HG03064 (cell line): Measurements from ENCODE around the gene CLPTM1.
"Not testable (repeated sequence)": the region's sequence is repeated elsewhere in the genome, so short reads cannot be mapped to it uniquely, and the experiment has no call there.

Experiments
- ATAC-seq: cut with Tn5 transposase; IDR thresholded peaks from one replicate; pipeline ENCODE4 v1.9.1; 2021; ENCODE audit warnings: low read depth; ENCODE audit not compliant: unreplicated experiment

The CLPTM1 gene

GRCh38 chr19:44939668-44940067, 15.5 kb upstream of the CLPTM1 start:
- ATAC-seq, result no peak

DNA sequence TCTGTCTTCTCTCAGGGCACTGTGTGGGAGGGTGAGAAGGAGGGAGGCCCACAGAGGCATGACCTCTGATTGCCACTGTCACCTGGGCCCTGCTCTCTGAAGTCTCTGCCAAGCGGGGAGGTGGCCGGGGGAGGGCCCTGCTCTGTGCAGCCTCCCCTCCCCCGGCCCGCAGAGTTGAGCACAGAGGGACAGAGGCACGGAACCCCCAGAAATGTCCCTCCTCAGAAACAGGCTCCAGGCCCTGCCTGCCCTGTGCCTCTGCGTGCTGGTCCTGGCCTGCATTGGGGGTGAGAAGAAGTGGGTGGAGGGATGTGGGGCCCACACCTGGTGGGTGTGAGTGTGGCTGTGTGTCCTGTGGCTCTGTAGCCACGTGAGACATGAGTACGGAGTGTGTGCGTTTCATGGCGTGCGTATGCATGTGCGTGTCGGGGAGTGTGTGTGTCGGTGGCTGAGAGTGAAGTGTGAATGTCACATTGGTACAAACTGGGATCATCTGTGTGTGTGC, 13.1 kb upstream of the CLPTM1 start, which contains the start of gene APOC4:
Gene APOC4, plus strand, starts transcription at position 171 of the 505 bp plus-strand sequence. Its CDS starts 41 bp downstream, at position 212.
- ATAC-seq, result no peak

- no peak for ATAC-seq
Measured at GRCh38 chr19:44943801-44944249, 11.4 kb upstream of the CLPTM1 start.

GRCh38 chr19:44947041-44947581, 8.1 kb upstream of the CLPTM1 start:
- no peak for ATAC-seq

DNA sequence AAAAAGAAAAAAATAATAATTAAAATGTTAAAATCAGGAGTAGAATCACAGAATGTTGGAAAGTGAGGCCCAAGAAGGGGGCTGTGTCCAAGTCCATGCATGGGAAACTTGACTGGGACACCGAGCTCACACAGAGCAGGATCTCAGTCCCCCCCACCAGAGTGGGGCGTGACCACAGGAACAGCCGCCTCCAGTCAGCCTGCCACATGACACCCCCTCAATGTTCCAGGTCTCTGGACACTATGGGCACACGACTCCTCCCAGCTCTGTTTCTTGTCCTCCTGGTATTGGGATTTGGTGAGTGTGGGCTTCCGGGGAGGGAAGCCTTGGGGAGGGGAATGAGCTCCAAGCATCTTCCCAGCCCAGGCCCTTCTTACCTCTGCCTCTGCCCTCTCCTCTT, 6.9 kb upstream of the CLPTM1 start:
- ATAC-seq, result no peak

- ATAC-seq, result no peak
Measured at GRCh38 chr19:44948763-44949374, 6.3 kb upstream of the CLPTM1 start.

DNA sequence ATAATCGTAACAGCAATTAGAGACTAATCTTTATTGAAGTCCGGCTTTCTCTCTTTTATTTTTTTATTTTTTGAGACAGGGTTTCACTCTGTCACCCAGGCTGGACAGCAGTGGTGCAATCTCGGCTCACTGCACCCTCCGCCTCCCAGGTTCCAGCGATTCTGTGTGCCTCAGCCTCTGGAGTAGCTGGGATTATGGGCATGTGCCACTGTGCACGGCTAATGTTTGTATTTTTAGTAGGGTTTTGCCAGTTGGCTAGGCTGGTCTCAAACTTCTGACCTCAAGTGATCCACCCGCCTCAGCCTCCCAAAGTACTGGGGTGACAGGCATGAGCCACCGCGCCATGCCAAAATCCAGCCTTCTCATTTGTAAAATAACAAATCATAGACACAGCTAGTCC, 5.6 kb upstream of the CLPTM1 start:
- no peak for ATAC-seq

- ATAC-seq, result no peak
Measured at GRCh38 chr19:44951179-44952159, 3.7 kb upstream of the CLPTM1 start.

DNA sequence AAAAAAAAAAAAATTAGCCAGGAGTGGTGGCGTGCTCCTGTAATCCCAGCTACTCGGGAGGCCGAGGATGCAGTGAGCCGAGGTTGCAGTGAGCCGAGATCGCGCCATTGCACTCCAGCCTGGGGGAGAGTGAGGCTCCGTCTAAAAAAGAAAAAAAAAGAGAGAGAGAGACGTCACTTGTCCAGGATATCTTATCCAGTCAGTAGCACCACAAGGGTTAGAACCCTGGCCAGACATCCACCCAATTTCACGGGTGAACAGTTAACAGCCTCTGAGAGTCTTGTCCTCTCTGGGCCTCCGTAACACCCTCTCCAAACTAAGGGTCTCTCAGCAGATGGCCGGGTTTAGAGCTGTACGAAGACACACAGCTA, 917 bp upstream of the CLPTM1 start:
- no peak for ATAC-seq

DNA sequence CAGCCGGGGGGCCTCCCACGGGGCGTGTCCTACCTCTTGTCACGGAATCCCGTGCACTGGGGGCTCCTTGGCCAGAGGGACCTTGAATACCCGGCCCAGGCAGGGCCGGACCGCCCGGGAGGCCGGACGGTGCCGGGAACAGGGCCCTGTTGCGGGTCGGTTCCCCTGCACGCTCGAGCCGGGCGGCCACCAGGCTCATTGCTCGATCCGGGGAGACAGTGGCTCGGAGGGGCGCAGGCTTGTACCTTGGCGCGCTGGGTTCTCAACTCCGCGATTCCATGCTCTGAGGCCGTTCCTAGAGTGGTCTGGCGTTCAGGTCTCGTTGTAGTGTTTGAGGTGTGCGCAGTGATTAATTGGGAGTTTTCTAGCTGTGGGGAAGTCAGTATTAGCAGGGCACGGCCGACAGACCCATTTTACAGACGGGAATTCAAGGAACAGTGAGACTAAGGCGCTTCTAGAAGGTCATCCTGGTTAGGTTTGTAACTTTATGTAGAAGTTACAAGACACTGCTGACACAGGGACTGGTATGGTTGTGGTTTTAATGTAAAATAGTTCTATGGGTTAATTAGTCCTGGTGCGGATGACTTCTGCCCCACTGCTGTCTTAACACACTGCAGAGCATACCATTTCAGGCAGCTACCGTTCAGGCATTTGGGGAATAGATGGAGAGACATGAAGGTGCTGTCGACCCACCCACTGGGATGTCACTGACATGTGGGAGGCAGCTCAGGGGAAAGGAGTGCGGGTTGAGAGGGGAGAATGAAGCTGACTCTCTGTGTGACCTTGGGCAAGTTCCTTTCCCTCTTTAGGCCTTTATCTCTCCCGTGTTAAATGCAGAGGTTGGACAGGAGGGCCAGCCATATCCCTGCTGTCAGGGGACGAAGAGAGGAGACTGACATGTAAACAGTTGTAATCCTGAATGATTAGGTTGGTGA, 592 bp downstream of the CLPTM1 start:
- no peak for ATAC-seq

DNA sequence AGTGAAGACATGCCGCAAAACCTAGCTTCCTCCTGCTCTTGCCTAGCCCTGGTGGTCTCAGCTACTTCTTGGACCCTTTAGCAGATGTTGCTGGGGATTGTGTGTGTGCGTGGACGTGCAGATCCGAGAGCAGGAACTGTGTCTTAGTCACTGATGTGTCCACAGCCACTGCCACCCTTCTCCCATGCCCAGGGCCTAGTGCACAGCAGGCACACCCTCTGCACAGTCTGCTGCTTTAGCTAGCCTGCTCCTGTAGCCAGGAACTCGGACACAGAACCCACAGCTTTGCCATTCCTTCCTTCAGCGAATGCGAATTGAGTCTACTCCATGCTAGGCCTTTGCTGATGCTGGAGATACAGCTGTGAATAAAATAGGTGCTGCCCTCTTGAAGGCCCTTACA, 2.3 kb downstream of the CLPTM1 start:
- ATAC-seq, result no peak

DNA sequence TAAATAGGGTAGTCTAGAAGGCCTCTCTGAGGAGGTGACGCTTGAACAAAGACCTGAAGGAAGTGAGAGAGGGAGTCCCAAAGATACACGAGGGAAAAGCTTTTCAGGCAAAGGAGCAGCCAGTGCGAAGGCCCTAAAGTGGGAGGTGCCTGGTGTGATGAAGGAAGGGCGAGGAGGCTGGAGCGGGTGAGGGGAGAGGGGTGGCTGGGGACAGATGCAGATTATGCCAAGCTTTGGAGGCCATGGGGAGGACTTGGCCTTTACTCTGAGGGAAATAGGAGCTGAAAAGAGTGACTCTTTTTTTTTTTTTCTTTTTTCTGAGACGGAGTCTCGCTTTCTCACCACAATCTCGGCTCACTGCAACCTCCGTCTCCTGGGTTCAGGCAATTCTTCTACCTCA, 2.9 kb downstream of the CLPTM1 start:
- ATAC-seq, result no peak

GRCh38 chr19:44959691-44960090, 4.5 kb downstream of the CLPTM1 start:
- no peak for ATAC-seq

- no peak for ATAC-seq
Measured at GRCh38 chr19:44960906-44961728, 5.9 kb downstream of the CLPTM1 start.

DNA sequence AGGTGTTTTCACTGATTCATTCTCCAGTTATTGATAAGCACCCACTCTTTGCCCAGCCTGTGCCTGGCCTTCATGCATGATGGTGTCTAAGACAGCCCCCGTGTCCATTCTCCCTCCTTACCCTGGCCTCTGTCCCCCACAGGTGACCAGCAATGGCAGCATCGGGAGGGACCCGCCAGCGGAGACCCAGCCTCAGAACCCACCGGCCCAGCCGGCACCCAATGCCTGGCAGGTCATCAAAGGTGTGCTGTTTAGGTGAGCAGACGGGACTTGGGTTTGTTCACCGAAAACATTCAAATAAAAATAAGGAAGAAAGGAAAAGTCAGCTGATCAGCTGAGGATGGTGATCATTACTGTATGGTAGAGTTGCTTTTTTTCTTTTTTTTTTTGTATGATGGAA, 6.6 kb downstream of the CLPTM1 start:
- no peak for ATAC-seq

DNA sequence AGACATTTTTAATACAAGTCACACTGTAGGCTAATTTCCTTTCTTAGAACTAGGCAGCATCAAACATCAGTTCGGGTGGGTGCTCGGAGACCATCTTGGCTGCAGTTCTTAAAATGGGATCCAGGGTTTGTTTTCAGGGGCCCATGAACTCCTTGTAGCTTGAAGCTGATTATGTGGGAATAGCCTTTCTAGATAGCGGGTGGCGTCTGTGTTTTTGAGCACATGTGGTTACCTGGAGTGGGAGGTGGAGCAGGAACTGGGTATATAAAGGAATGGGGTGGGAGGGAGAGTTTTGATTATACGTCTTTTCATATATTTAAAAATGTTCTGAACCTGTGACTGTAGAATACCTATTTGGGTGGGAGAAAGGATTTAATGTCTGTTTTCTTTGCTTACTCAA, 12.9 kb downstream of the CLPTM1 start:
- ATAC-seq, result no peak

GRCh38 chr19:44968670-44969069, 13.5 kb downstream of the CLPTM1 start:
- no peak for ATAC-seq

DNA sequence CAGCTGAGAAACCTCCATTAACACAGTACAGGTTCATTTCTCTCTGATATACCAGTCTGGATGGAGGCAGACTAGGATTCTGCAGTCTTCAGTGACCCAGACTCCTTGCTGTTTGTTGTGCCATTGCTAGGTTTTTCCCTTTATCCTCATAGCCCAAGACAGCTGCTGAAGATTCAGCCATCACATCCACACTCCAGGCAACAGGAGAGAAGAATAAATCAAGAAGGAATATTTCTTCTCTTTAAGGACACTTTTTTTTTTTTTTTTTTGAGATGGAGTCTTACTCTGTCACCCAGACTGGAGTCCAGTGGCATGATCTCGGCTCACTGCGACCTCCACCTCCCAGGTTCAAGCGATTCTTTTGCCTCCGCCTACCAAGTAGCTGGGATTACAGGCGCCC, 14.3 kb downstream of the CLPTM1 start:
- ATAC-seq, result no peak

GRCh38 chr19:44971451-44971850, 16.3 kb downstream of the CLPTM1 start:
- ATAC-seq, result not testable (repeated sequence)
